Measurements from ENCODE around the gene PARD3.

Gene PARD3

GRCh38 chr10:34643620-34644019 lies 171.5 kb downstream of the PARD3 start:
- DNase-seq: no peak

- DNase-seq: no peak
Observed at GRCh38 chr10:34641913-34642558, 173.1 kb downstream of the PARD3 start.

GRCh38 chr10:34641147-34641912 lies 173.8 kb downstream of the PARD3 start:
- no peak for DNase-seq

DNA sequence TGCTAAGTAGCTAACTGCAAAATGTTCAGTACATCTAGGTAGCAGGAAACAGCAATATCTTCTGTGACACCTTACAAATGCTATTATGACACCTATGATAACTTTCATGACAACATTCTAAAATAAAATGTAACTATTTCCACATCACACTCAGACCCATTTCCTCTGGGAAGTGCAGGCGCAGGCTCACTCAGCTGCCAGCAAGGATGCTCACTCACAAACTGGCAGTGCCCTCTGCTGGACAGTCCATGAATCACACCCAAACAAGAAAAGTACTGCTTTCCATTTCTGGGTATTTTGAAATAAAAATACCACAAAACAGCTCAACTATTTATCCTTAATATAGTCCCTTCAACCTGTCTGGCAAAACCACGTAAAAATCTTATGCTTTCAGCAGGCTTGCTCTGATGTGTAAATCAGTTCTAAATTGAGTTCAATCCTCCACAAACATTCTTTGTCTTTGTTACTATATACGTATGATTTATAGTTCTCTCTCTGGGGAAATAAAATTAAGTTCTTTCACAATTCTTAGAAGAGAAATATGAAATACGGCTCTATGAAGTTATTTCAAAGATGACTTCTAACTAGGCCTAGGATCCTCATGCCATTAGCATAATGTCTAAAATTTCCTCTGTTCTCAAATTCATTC lies 176.6 kb downstream of the PARD3 start:
- DNase-seq: no peak

- DNase-seq: no peak
Observed at GRCh38 chr10:34637418-34637911, 177.6 kb downstream of the PARD3 start.

DNA sequence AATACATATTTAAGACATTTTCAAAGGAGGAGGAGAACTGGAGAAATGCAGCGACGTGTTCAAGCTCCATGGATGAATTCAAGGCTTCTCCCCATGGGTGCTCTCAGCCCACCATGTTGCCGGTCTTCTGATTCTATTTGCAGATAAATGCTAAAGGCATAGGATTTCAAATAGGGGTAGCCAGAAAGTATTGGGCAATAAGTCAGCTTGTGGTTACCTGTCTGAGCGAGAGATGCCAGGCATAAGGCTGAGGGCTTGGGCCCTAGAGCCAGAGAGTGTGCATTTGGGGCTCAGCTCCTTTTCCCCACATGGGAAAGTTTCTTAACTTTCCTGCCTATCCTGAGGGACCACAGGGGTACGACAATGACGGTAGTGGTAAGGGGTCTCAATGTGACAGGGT lies 180.0 kb downstream of the PARD3 start:
- no peak for DNase-seq

DNA sequence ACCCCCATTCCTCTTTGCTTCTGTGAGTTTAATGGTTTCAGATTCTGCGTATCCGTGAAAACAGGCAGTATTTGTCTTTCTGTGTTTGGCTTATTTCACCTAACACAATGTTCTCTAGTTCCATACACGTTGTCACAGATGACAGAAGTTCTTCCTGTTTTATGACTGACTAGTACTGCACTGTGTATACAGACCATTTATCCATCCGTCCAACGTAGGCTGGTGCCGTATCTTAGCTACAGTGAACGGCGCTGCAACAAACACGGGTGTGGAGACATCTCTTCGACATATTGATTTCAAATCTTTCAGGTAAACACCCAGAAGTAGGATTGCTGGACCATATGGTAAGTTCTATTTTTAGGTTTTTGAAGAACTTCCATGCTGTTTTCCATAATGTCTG lies 181.7 kb downstream of the PARD3 start:
- DNase-seq: no peak

GRCh38 chr10:34629084-34629483 lies 186.0 kb downstream of the PARD3 start:
- DNase-seq: no peak

DNA sequence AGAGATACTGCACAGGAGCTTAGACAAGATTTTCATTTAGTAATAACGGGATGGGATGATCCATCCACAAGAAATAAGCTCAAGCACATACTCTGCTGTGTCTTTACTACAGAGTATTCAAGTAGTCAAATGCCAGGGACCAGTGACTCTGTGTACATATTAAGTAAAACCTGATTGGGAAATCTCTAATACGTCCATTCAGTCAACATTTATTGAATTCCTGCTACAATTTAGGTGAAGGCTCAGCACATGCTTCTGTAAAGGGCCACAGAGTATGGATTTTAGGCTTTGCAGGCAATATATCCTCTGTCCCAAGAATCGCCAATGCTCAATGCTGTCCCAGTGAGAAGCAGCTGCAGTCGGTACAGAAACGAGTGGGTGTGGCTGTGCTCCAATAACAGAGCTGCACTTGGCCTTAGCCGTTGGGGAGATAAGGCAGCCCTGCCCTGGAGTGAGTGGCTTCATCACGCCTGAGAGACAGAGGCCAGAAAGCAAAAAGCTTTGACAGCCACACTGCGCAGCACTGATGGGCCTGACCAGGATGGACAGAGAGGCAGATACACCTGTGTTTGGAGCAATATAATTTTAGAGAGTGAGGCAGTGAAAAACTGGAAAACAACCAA lies 186.8 kb downstream of the PARD3 start:
- DNase-seq: no peak

DNA sequence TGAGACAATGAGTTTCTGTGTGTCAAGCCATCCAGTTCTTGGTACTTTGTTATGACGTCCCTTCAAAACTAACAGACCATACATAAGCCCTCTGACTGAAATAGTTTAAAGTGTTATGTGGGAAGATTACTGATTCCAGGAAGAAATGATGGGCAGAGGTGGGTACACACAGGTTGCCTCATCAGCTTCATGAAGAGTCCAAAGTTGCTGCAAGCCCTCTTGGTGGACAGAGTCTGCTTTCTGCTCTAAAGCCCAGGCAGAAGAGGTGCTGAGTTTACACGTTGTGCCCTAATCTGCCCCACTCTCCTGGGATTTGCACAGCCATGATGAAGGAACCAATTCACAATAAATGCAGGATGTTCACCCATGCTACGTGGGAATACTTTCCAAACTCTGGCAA lies 187.4 kb downstream of the PARD3 start:
- DNase-seq: no peak

- DNase-seq: no peak
Observed at GRCh38 chr10:34627331-34627730, 187.8 kb downstream of the PARD3 start.

DNA sequence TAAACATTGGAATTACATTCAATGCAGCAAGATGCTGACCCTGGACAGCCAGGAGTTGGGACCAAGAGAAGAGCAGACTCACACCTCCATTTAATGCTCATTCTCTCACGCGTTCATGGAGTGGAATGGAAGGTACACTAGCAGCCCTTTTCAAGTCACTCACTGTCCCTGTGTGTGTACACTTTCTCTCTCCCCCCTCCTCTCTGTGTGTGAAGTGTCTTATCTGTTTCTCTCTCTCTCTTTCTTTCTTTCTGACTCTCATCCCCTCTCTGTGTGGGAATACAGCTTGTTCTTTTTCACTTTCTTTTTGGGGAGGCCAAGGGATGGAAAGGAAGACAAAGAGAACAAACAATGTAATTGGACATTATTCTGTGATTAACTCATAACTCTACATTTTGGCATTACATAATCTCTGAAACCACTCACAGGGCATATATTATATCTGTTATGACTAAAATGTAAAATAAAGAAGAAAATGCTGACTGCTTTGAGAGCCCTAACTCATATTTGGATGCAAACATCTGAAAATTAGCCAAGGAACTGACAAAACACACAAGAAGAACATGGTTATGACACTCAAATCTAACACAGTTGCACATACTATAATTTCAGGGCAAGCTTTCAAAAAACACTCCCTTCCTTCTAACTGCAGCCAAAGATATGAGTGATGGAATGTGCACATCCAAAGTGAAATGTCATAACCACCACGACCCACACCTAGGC lies 188.8 kb downstream of the PARD3 start:
- no peak for DNase-seq

DNA sequence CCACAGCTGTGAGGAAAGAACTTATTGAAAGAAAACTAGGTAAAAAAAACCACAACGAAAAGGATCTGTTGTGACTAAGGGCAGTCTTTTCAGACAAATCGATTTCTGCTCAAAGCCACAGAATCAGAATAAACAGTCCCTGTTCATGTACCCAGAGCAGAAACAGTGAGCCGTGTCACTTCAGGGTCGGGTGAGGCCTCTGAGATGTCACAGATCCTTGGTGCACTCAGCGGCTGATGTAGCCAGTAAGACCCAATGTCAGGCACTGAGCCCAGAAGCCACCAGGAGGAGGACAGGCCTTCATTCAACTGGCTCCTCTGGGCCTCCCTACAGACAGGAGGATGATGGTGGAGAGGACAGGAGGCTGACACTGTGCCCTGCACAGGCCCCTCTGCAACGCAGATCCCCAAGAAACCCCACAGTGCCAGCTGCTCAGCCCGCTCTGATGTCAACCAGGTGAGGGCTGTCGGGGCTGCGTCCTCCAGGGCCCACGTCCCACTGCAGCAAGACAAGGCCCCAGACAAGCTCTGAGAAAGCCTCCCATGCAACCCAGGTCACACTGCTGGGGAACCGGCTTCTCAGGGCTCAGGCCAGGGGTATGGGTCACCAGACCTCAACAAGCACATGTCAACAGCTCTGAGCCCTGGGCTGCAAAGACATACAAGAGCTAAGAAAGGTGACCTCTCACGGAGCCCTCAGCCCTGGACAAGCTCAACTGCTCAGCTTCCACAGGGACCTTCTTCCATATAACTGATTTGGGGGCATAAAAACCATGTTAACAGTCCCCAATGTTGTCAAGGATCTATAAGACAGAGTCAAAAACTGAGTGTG lies 190.6 kb downstream of the PARD3 start:
- no peak for DNase-seq

DNA sequence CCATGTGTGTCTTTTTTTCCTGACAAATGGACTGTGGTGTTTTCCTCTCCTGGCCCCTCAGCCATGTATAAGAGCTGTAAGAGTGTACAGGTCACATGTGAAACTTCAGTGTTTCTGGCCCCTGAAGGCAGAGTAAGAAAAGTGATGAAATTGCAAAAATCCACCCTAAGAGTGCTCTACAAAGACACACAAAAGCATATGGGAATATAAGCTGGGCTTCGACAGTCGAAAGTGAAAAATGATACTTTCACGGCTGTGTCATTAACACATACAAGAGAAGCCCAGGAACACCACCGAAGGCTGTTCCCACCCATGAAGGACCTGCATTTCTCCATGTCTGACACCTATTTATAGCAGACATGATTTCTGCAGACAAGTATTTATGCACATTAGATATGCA lies 192.2 kb downstream of the PARD3 start:
- no peak for DNase-seq

GRCh38 chr10:34618611-34619010 lies 196.5 kb downstream of the PARD3 start:
- DNase-seq: no peak

DNA sequence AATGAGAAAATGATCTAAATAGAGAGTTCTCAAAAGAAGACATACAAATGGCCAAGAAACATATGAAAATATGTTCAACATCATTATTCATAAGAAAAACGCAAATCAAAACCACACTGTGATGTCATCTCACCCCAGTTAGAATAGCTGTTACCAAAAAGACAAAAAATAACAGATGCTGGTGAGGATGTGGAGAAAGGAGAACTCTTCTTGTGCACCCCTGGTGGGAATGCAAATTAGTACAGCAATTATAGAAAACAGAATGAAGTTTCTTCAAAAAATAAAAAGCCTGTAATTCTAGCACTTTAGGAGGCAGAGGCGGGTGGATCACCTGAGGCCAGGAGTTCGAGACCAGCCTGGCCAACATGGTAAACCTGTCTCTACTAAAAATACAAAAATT lies 199.3 kb downstream of the PARD3 start:
- DNase-seq: no peak

- DNase-seq: no peak
Observed at GRCh38 chr10:34613491-34613890, 201.6 kb downstream of the PARD3 start.

- no peak for DNase-seq
Observed at GRCh38 chr10:34612938-34613337, 202.2 kb downstream of the PARD3 start.

GRCh38 chr10:34612446-34612845 lies 202.7 kb downstream of the PARD3 start:
- DNase-seq: no peak

- DNase-seq: no peak
Observed at GRCh38 chr10:34609287-34609940, 205.7 kb downstream of the PARD3 start.

DNA sequence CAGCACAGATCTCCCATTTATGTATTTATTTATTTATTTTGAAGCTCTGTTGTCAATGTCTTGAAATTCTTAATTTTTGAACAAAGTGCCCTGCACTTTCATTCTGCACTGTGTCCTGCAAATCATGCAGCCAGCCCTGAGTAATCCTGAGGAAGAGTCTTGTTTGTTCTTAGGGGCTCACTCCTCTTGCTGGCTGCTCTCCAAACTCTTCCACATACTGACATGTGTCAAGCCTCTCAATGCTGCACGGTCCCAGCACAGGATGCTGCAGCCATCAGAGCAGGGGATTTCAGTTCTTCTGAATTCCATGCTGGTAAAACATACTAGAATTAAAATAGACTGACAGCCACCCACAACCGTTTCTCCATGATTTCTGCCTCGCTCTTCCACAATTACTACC lies 207.2 kb downstream of the PARD3 start:
- peak; percentile 47 for DNase-seq

All from NCI-H2171 (cell line).